HG03457 (cell line): ENCODE results near the gene SLC3A2.
"Not testable (repeated sequence)": the region's sequence is repeated elsewhere in the genome, so short reads cannot be mapped to it uniquely, and the experiment has no call there.

ENCODE experiments used
- ATAC-seq: cut with Tn5 transposase; IDR thresholded peaks from one replicate; pipeline ENCODE4 v1.9.1; 2021; ENCODE audit warnings: moderate number of reproducible peaks; ENCODE audit not compliant: unreplicated experiment

SLC3A2 gene

GRCh38 chr11:62926680-62927455 is 46.2 kb downstream of the SLC3A2 start:
- ATAC-seq: no peak

- ATAC-seq: no peak
Measured at GRCh38 chr11:62928011-62928410, 47.3 kb downstream of the SLC3A2 start.

GRCh38 chr11:62930157-62930556 is 49.5 kb downstream of the SLC3A2 start:
- no peak for ATAC-seq

- ATAC-seq: no peak
Measured at GRCh38 chr11:62930666-62931065, 50.0 kb downstream of the SLC3A2 start.

GRCh38 chr11:62931499-62932278 is 51.0 kb downstream of the SLC3A2 start:
- no peak for ATAC-seq

- ATAC-seq: no peak
Measured at GRCh38 chr11:62933285-62933684, 52.6 kb downstream of the SLC3A2 start.

GRCh38 chr11:62933750-62934495 is 53.2 kb downstream of the SLC3A2 start:
- ATAC-seq: no peak

GRCh38 chr11:62934496-62934785 is 53.7 kb downstream of the SLC3A2 start:
- ATAC-seq: no peak

GRCh38 chr11:62937528-62937927 is 56.8 kb downstream of the SLC3A2 start:
- not testable (repeated sequence) for ATAC-seq
